ENCODE results near the gene SKAP2. TPM values are rescaled to one million over a fixed set of nuclear protein-coding genes. Genes with fewer than 3 reads are reported as not detected.

SKAP2 gene
- total RNA-seq, 1 experiment from 2014 or later: 3.2 TPM

GRCh38 chr7:26698806-26699205 is 165.6 kb downstream of the SKAP2 start:
- Histone ChIP-seq H2BK5ac (ENCODE audit: insufficient read length, low read length) (no peak overlapping the region), H3K79me2 (ENCODE audit: insufficient read depth, low read length) (no peaks in the 10 kb centered on the region), H3K23ac (ENCODE audit: insufficient read length, low read depth, low read length) (no peak overlapping the region), H2BK12ac (ENCODE audit: insufficient read length, low read depth, low read length) (no peak overlapping the region), H2BK20ac (ENCODE audit: low read depth, low read length, poor library complexity, severe bottlenecking) (no peak overlapping the region), H3K18ac (ENCODE audit: insufficient read length, low read depth, low read length) (no peak overlapping the region), H3K4me1 (ENCODE audit: insufficient read depth, low read length) (no peaks in the 10 kb centered on the region), H3K23me2 (ENCODE audit: insufficient read length, low read depth, low read length, poor library complexity, severe bottlenecking) (no peaks in the 10 kb centered on the region), H2AFZ (ENCODE audit: low read length) (no peak overlapping the region), H3K14ac (ENCODE audit: insufficient read depth, low read length) (no peak overlapping the region), H3K9me3 (ENCODE audit: control insufficient read depth, low read depth, low read length) (no peaks in the 10 kb centered on the region), H2BK15ac (ENCODE audit: low read depth, low read length) (no peak overlapping the region), H3K9ac (ENCODE audit: extremely low read depth, insufficient read length, low read length) (no peak overlapping the region), H4K20me1 (ENCODE audit: control insufficient read depth, insufficient read depth, insufficient read length) (no peaks in the 10 kb centered on the region), H3K27ac (ENCODE audit: insufficient read length, low read depth, low read length) (no peak overlapping the region), H3K79me1 (ENCODE audit: insufficient read depth, low read depth, low read length, poor library complexity, severe bottlenecking) (no peaks in the 10 kb centered on the region), H3K27me3 (ENCODE audit: insufficient read depth, low read length) (no peaks in the 10 kb centered on the region), H3T11ph (ENCODE audit: low read length) (no peak overlapping the region), H2BK120ac (ENCODE audit: low read depth, low read length, poor library complexity, severe bottlenecking) (no peak overlapping the region), H2AK5ac (ENCODE audit: insufficient read length, low read length) (no peak overlapping the region), H4K5ac (ENCODE audit: insufficient read length, low read depth, low read length) (no peak overlapping the region), H4K91ac (ENCODE audit: insufficient read length, low read depth, low read length) (no peak overlapping the region), H3K56ac (ENCODE audit: insufficient read length, low read depth, low read length) (no peak overlapping the region), H4K8ac (replicated peaks; ENCODE audit: insufficient read length, low read depth, low read length) (no peak overlapping the region), H3K4me2 (ENCODE audit: insufficient read depth, insufficient read length, low read length) (no peak overlapping the region), H3K4ac (ENCODE audit: low read depth, low read length) (no peak overlapping the region)
- Mint-ChIP-seq H3K36me3 (ENCODE audit: insufficient read depth in 1 of 3, low read depth in 3 of 3) (no peaks in the 10 kb centered on the region), H3K4me3 (no peak overlapping the region), H3K27me3 (ENCODE audit: low read depth) (no peaks in the 10 kb centered on the region; the same call in none of the 2 replicates), H3K4me1 (peaks cover 0 to 6% of the 10 kb centered on the region in 2 experiments; a peak in 2 of 4 replicates), H3K27ac (no peak overlapping the region), H3K9me3 (no peaks in the 10 kb centered on the region)
- no peak for DNase-seq
- TF ChIP-seq CTCF (conservative IDR thresholded peaks at IDR 0.05): no peak
- no CpG with 5 or more reads among the region's 3 CpGs for WGBS (ENCODE audit: extremely low coverage, insufficient read length, low lambda C conversion rate)

All from H9 (cell line).